ENCODE data around the gene PAPOLB. TPM values are rescaled to one million over a fixed set of nuclear protein-coding genes. Genes with fewer than 3 reads are reported as not detected.

PAPOLB gene
- total and polyA plus RNA-seq, 7 experiments from 2014 or later: not detected

- Histone ChIP-seq H3K4me1 (ENCODE audit: control insufficient read depth in 2 of 2, insufficient read depth in 2 of 2, low read length in 2 of 2) (no peaks in the 10 kb centered on the region), H3K9me3 (ENCODE audit: control insufficient read depth in 2 of 3, low read length in 3 of 3) (no peaks in the 10 kb centered on the region), H3K27ac (ENCODE audit: low read depth, low read length) (no peak overlapping the region), H3K27me3 (ENCODE audit: control insufficient read depth in 2 of 2, insufficient read depth in 2 of 2, low read length in 2 of 2) (no peaks in the 10 kb centered on the region), H3K36me3 (ENCODE audit: control insufficient read depth in 2 of 3, insufficient read depth in 3 of 3, low read length in 3 of 3) (no peaks in the 10 kb centered on the region), H3K4me3 (ENCODE audit: low read length) (no peak overlapping the region)
- intact Hi-C loops (cut with micrococcal nuclease): loop anchor here in 1 of 2 donors (5.0 kb wide), 1 partner anchor 242 kb away; no protein-coding TSS in a partner anchor
- no peak for DNase-seq
- CTCF ChIA-PET: no interaction called here
- Mint-ChIP-seq H3K27me3 (peaks cover 9 to 33% (median 16%) of the 10 kb centered on the region in 5 donors), H3K36me3 (no peaks in the 10 kb centered on the region), H3K4me3 (peak overlapping the region in 4 of 10 donors; percentile 3 to 24 (median 14)), H3K27ac (no peak overlapping the region), H3K9me3 (no peaks in the 10 kb centered on the region), H3K4me1 (peaks cover 0 to 6% (median 0%) of the 10 kb centered on the region in 7 donors)
- POLR2A ChIA-PET: no interaction called here
- no peak for ATAC-seq
Measured at GRCh38 chr7:4845740-4846142, 16.1 kb downstream of the PAPOLB start.

GRCh38 chr7:4842319-4843064 is 19.3 kb downstream of the PAPOLB start:
- Histone ChIP-seq H3K4me1 (ENCODE audit: control insufficient read depth in 2 of 2, insufficient read depth in 2 of 2, low read length in 2 of 2) (no peaks in the 10 kb centered on the region), H3K27ac (ENCODE audit: low read depth, low read length) (no peak overlapping the region), H3K36me3 (ENCODE audit: control insufficient read depth in 2 of 3, insufficient read depth in 3 of 3, low read length in 3 of 3) (no peaks in the 10 kb centered on the region), H3K9me3 (ENCODE audit: control insufficient read depth in 2 of 3, low read length in 3 of 3) (no peaks in the 10 kb centered on the region), H3K4me3 (ENCODE audit: low read length) (no peak overlapping the region), H3K27me3 (ENCODE audit: control insufficient read depth in 2 of 2, insufficient read depth in 2 of 2, low read length in 2 of 2) (no peaks in the 10 kb centered on the region)
- Mint-ChIP-seq H3K9me3 (peaks cover 0 to 1% (median 0%) of the 10 kb centered on the region in 11 donors), H3K27me3 (peaks cover 9 to 33% (median 16%) of the 10 kb centered on the region in 5 donors), H3K36me3 (no peaks in the 10 kb centered on the region), H3K27ac (no peak overlapping the region), H3K4me1 (peaks cover 0 to 6% (median 0%) of the 10 kb centered on the region in 7 donors), H3K4me3 (no peak overlapping the region)
- ATAC-seq (no peak), DNase-seq (no peak)
- POLR2A ChIA-PET: no interaction called here
- CTCF ChIA-PET: no interaction called here
- intact Hi-C loops (cut with micrococcal nuclease): no loop called here

- DNase-seq: no peak
Measured at GRCh38 chr7:4841836-4842235, 20.0 kb downstream of the PAPOLB start.

GRCh38 chr7:4841007-4841784 is 20.6 kb downstream of the PAPOLB start:
- H3K36me3 ChIP-seq (ENCODE audit: control insufficient read depth in 2 of 3, insufficient read depth in 3 of 3, low read length in 3 of 3): no peaks in the 10 kb centered on the region
- H3K27me3 ChIP-seq (ENCODE audit: control insufficient read depth in 2 of 2, insufficient read depth in 2 of 2, low read length in 2 of 2): no peaks in the 10 kb centered on the region
- no peak for DNase-seq
- H3K4me1 Mint-ChIP-seq: peaks cover 0 to 6% (median 0%) of the 10 kb centered on the region in 7 donors
- H3K4me1 ChIP-seq (ENCODE audit: control insufficient read depth in 2 of 2, insufficient read depth in 2 of 2, low read length in 2 of 2): no peaks in the 10 kb centered on the region
- POLR2A ChIA-PET: interaction anchor here (0.6 kb wide), 1 partner anchor 66 kb away, joined by 4 read pairs; no protein-coding TSS in a partner anchor
- H3K9me3 Mint-ChIP-seq: peaks cover 0 to 2% (median 0%) of the 10 kb centered on the region in 11 donors
- CTCF ChIA-PET: no interaction called here
- peaks cover 9 to 28% (median 11%) of the 10 kb centered on the region in 5 donors for H3K27me3 Mint-ChIP-seq
- H3K4me3 Mint-ChIP-seq: no peak overlapping the region
- intact Hi-C loops (cut with micrococcal nuclease): no loop called here
- no peak for ATAC-seq
- H3K27ac ChIP-seq (ENCODE audit: low read depth, low read length): no peak overlapping the region
- no peaks in the 10 kb centered on the region for H3K9me3 ChIP-seq (ENCODE audit: control insufficient read depth in 2 of 3, low read length in 3 of 3)
- no peak overlapping the region for H3K27ac Mint-ChIP-seq
- H3K36me3 Mint-ChIP-seq: no peaks in the 10 kb centered on the region
- H3K4me3 ChIP-seq (ENCODE audit: low read length): no peak overlapping the region

More at GRCh38 chr7:4841836-4842235, 20.0 kb downstream of the PAPOLB start:
- no peaks in the 10 kb centered on the region for H3K9me3 ChIP-seq (ENCODE audit: control insufficient read depth in 2 of 3, low read length in 3 of 3)
- no peaks in the 10 kb centered on the region for H3K36me3 Mint-ChIP-seq
- H3K4me1 Mint-ChIP-seq: peaks cover 0 to 6% (median 0%) of the 10 kb centered on the region in 7 donors
- no peak overlapping the region for H3K27ac ChIP-seq (ENCODE audit: low read depth, low read length)
- H3K9me3 Mint-ChIP-seq: peaks cover 0 to 1% (median 0%) of the 10 kb centered on the region in 11 donors
- H3K27me3 ChIP-seq (ENCODE audit: control insufficient read depth in 2 of 2, insufficient read depth in 2 of 2, low read length in 2 of 2): no peaks in the 10 kb centered on the region
- no peak overlapping the region for H3K4me3 ChIP-seq (ENCODE audit: low read length)
- H3K4me3 Mint-ChIP-seq: no peak overlapping the region
- ChIA-PET CTCF (no interaction called here), POLR2A (interaction anchor here (0.6 kb wide), 1 partner anchor 65 kb away, joined by 4 read pairs; no protein-coding TSS in a partner anchor)
- peaks cover 9 to 33% (median 11%) of the 10 kb centered on the region in 5 donors for H3K27me3 Mint-ChIP-seq
- H3K27ac Mint-ChIP-seq: no peak overlapping the region
- H3K36me3 ChIP-seq (ENCODE audit: control insufficient read depth in 2 of 3, insufficient read depth in 3 of 3, low read length in 3 of 3): no peaks in the 10 kb centered on the region
- ATAC-seq: no peak
- H3K4me1 ChIP-seq (ENCODE audit: control insufficient read depth in 2 of 2, insufficient read depth in 2 of 2, low read length in 2 of 2): no peaks in the 10 kb centered on the region
- intact Hi-C loops (cut with micrococcal nuclease): no loop called here

GRCh38 chr7:4840079-4840501 is 21.7 kb downstream of the PAPOLB start:
- peaks cover 0 to 1% (median 0%) of the 10 kb centered on the region in 7 donors for H3K4me1 Mint-ChIP-seq
- no peaks in the 10 kb centered on the region for H3K36me3 Mint-ChIP-seq
- Histone ChIP-seq H3K27ac (ENCODE audit: low read depth, low read length) (no peak overlapping the region), H3K27me3 (ENCODE audit: control insufficient read depth in 2 of 2, insufficient read depth in 2 of 2, low read length in 2 of 2) (no peaks in the 10 kb centered on the region), H3K36me3 (ENCODE audit: control insufficient read depth in 2 of 3, insufficient read depth in 3 of 3, low read length in 3 of 3) (no peaks in the 10 kb centered on the region), H3K4me3 (ENCODE audit: low read length) (no peak overlapping the region), H3K4me1 (ENCODE audit: control insufficient read depth in 2 of 2, insufficient read depth in 2 of 2, low read length in 2 of 2) (no peaks in the 10 kb centered on the region), H3K9me3 (ENCODE audit: control insufficient read depth in 2 of 3, low read length in 3 of 3) (no peaks in the 10 kb centered on the region)
- ATAC-seq: no peak
- ChIA-PET POLR2A (no interaction called here), CTCF (no interaction called here)
- H3K27me3 Mint-ChIP-seq: peaks cover 3 to 21% (median 5%) of the 10 kb centered on the region in 5 donors
- peak overlapping the region in 1 of 9 donors; percentile 77 for H3K27ac Mint-ChIP-seq
- no peak for DNase-seq
- no peak overlapping the region for H3K4me3 Mint-ChIP-seq
- intact Hi-C loops (cut with micrococcal nuclease): no loop called here
- H3K9me3 Mint-ChIP-seq: peaks cover 0 to 2% (median 0%) of the 10 kb centered on the region in 11 donors

GRCh38 chr7:4838626-4839334 is 23.1 kb downstream of the PAPOLB start:
- peaks cover 0 to 10% (median 0%) of the 10 kb centered on the region in 5 donors for H3K27me3 Mint-ChIP-seq
- DNase-seq (no peak), ATAC-seq (no peak)
- POLR2A ChIA-PET: no interaction called here
- intact Hi-C loops (cut with micrococcal nuclease): no loop called here
- Histone ChIP-seq H3K9me3 (ENCODE audit: control insufficient read depth in 2 of 3, low read length in 3 of 3) (no peaks in the 10 kb centered on the region), H3K27ac (ENCODE audit: low read depth, low read length) (no peak overlapping the region), H3K27me3 (ENCODE audit: control insufficient read depth in 2 of 2, insufficient read depth in 2 of 2, low read length in 2 of 2) (no peaks in the 10 kb centered on the region), H3K36me3 (ENCODE audit: control insufficient read depth in 2 of 3, insufficient read depth in 3 of 3, low read length in 3 of 3) (no peaks in the 10 kb centered on the region), H3K4me1 (ENCODE audit: control insufficient read depth in 2 of 2, insufficient read depth in 2 of 2, low read length in 2 of 2) (no peaks in the 10 kb centered on the region), H3K4me3 (ENCODE audit: low read length) (no peak overlapping the region)
- H3K9me3 Mint-ChIP-seq: peaks cover 0 to 2% (median 0%) of the 10 kb centered on the region in 11 donors
- H3K36me3 Mint-ChIP-seq: no peaks in the 10 kb centered on the region
- no peak overlapping the region for H3K27ac Mint-ChIP-seq
- H3K4me1 Mint-ChIP-seq: no peaks in the 10 kb centered on the region
- CTCF ChIA-PET: interaction anchor here (0.6 kb wide), 1 partner anchor 198 kb away, joined by 3 read pairs; no protein-coding TSS in a partner anchor
- no peak overlapping the region for H3K4me3 Mint-ChIP-seq

All from naive thymus-derived CD4-positive, alpha-beta T cell (primary cell).